ENCODE data around the gene CHST12.

The CHST12 gene

GRCh38 chr7:2482725-2483451, 79.5 kb downstream of the CHST12 start:
- Mint-ChIP-seq H3K27me3 (peaks cover 44% of the 10 kb centered on the region), H3K36me3 (ENCODE audit: low read depth) (no peaks in the 10 kb centered on the region), H3K27ac (no peak overlapping the region), H3K4me1 (ENCODE audit: low read depth) (peaks cover 9% of the 10 kb centered on the region), H3K4me3 (no peak overlapping the region), H3K9me3 (peaks cover 11% of the 10 kb centered on the region)
- intact Hi-C loops (cut with micrococcal nuclease), result no loop called here

- H3K9me3 Mint-ChIP-seq, result peaks cover 11% of the 10 kb centered on the region
- intact Hi-C loops (cut with micrococcal nuclease), result no loop called here
- peaks cover 2% of the 10 kb centered on the region for H3K4me1 Mint-ChIP-seq (ENCODE audit: low read depth)
- no peaks in the 10 kb centered on the region for H3K36me3 Mint-ChIP-seq (ENCODE audit: low read depth)
- H3K27ac Mint-ChIP-seq, result no peak overlapping the region
- H3K27me3 Mint-ChIP-seq, result peaks cover 46% of the 10 kb centered on the region
- H3K4me3 Mint-ChIP-seq, result no peak overlapping the region
These were observed 80.1 kb downstream of the CHST12 start for GRCh38 chr7:2483494-2483893.

- Mint-ChIP-seq H3K36me3 (ENCODE audit: low read depth) (no peaks in the 10 kb centered on the region), H3K27ac (no peak overlapping the region), H3K4me3 (no peak overlapping the region), H3K4me1 (ENCODE audit: low read depth) (peaks cover 6% of the 10 kb centered on the region), H3K27me3 (peaks cover 45% of the 10 kb centered on the region), H3K9me3 (peaks cover 11% of the 10 kb centered on the region)
- intact Hi-C loops (cut with micrococcal nuclease), result no loop called here
These were observed 81.5 kb downstream of the CHST12 start for GRCh38 chr7:2484868-2485267.

- intact Hi-C loops (cut with micrococcal nuclease), result no loop called here
- peaks cover 6% of the 10 kb centered on the region for H3K4me1 Mint-ChIP-seq (ENCODE audit: low read depth)
These were observed 84.3 kb downstream of the CHST12 start for GRCh38 chr7:2487586-2488271.

GRCh38 chr7:2488272-2488645, 84.8 kb downstream of the CHST12 start:
- intact Hi-C loops (cut with micrococcal nuclease), result no loop called here
- H3K27ac Mint-ChIP-seq, result no peak overlapping the region

More at GRCh38 chr7:2487586-2488271, 84.3 kb downstream of the CHST12 start:
- Mint-ChIP-seq H3K4me3 (no peak overlapping the region), H3K27me3 (peaks cover 42% of the 10 kb centered on the region), H3K27ac (no peak overlapping the region), H3K9me3 (peaks cover 22% of the 10 kb centered on the region), H3K36me3 (ENCODE audit: low read depth) (no peaks in the 10 kb centered on the region)

GRCh38 chr7:2488681-2489080, 85.3 kb downstream of the CHST12 start:
- H3K4me1 Mint-ChIP-seq (ENCODE audit: low read depth), result peaks cover 6% of the 10 kb centered on the region
- peaks cover 47% of the 10 kb centered on the region for H3K27me3 Mint-ChIP-seq
- no peak overlapping the region for H3K27ac Mint-ChIP-seq
- H3K4me3 Mint-ChIP-seq, result no peak overlapping the region
- H3K36me3 Mint-ChIP-seq (ENCODE audit: low read depth), result no peaks in the 10 kb centered on the region
- intact Hi-C loops (cut with micrococcal nuclease), result no loop called here
- peaks cover 14% of the 10 kb centered on the region for H3K9me3 Mint-ChIP-seq

More at GRCh38 chr7:2488272-2488645, 84.8 kb downstream of the CHST12 start:
- Mint-ChIP-seq H3K27me3 (peaks cover 43% of the 10 kb centered on the region), H3K4me3 (no peak overlapping the region), H3K4me1 (ENCODE audit: low read depth) (peaks cover 6% of the 10 kb centered on the region), H3K9me3 (peaks cover 16% of the 10 kb centered on the region), H3K36me3 (ENCODE audit: low read depth) (no peaks in the 10 kb centered on the region)

- no peaks in the 10 kb centered on the region for H3K36me3 Mint-ChIP-seq (ENCODE audit: low read depth)
- peaks cover 56% of the 10 kb centered on the region for H3K27me3 Mint-ChIP-seq
- no peak overlapping the region for H3K4me3 Mint-ChIP-seq
- intact Hi-C loops (cut with micrococcal nuclease), result no loop called here
- no peak overlapping the region for H3K27ac Mint-ChIP-seq
- peaks cover 11% of the 10 kb centered on the region for H3K4me1 Mint-ChIP-seq (ENCODE audit: low read depth)
- peaks cover 14% of the 10 kb centered on the region for H3K9me3 Mint-ChIP-seq
These were observed 86.8 kb downstream of the CHST12 start for GRCh38 chr7:2490181-2490651.

- H3K27ac Mint-ChIP-seq, result no peak overlapping the region
- H3K27me3 Mint-ChIP-seq, result peaks cover 67% of the 10 kb centered on the region
- H3K9me3 Mint-ChIP-seq, result peaks cover 14% of the 10 kb centered on the region
- intact Hi-C loops (cut with micrococcal nuclease), result no loop called here
- no peak overlapping the region for H3K4me3 Mint-ChIP-seq
- H3K4me1 Mint-ChIP-seq (ENCODE audit: low read depth), result peaks cover 11% of the 10 kb centered on the region
- no peaks in the 10 kb centered on the region for H3K36me3 Mint-ChIP-seq (ENCODE audit: low read depth)
These were observed 88.6 kb downstream of the CHST12 start for GRCh38 chr7:2492038-2492437.

- Mint-ChIP-seq H3K4me3 (no peak overlapping the region), H3K36me3 (ENCODE audit: low read depth) (no peaks in the 10 kb centered on the region), H3K9me3 (peaks cover 14% of the 10 kb centered on the region), H3K27ac (no peak overlapping the region), H3K27me3 (peaks cover 72% of the 10 kb centered on the region), H3K4me1 (ENCODE audit: low read depth) (peaks cover 20% of the 10 kb centered on the region)
- intact Hi-C loops (cut with micrococcal nuclease), result no loop called here
These were observed 90.1 kb downstream of the CHST12 start for GRCh38 chr7:2493205-2494164.

- Mint-ChIP-seq H3K4me3 (no peak overlapping the region), H3K4me1 (ENCODE audit: low read depth) (peaks cover 14% of the 10 kb centered on the region), H3K9me3 (peaks cover 14% of the 10 kb centered on the region), H3K27ac (no peak overlapping the region), H3K36me3 (ENCODE audit: low read depth) (no peaks in the 10 kb centered on the region), H3K27me3 (peaks cover 71% of the 10 kb centered on the region)
- intact Hi-C loops (cut with micrococcal nuclease), result no loop called here
These were observed 91.0 kb downstream of the CHST12 start for GRCh38 chr7:2494191-2495130.

- H3K4me3 Mint-ChIP-seq, result no peak overlapping the region
- intact Hi-C loops (cut with micrococcal nuclease), result no loop called here
- H3K4me1 Mint-ChIP-seq (ENCODE audit: low read depth), result peaks cover 14% of the 10 kb centered on the region
- H3K36me3 Mint-ChIP-seq (ENCODE audit: low read depth), result no peaks in the 10 kb centered on the region
- peaks cover 68% of the 10 kb centered on the region for H3K27me3 Mint-ChIP-seq
- H3K27ac Mint-ChIP-seq, result no peak overlapping the region
- H3K9me3 Mint-ChIP-seq, result peaks cover 14% of the 10 kb centered on the region
These were observed 92.2 kb downstream of the CHST12 start for GRCh38 chr7:2495418-2496299.

- peaks cover 14% of the 10 kb centered on the region for H3K4me1 Mint-ChIP-seq (ENCODE audit: low read depth)
- intact Hi-C loops (cut with micrococcal nuclease), result no loop called here
- H3K9me3 Mint-ChIP-seq, result peaks cover 11% of the 10 kb centered on the region
- no peaks in the 10 kb centered on the region for H3K36me3 Mint-ChIP-seq (ENCODE audit: low read depth)
- H3K4me3 Mint-ChIP-seq, result no peak overlapping the region
- H3K27me3 Mint-ChIP-seq, result peaks cover 71% of the 10 kb centered on the region
- no peak overlapping the region for H3K27ac Mint-ChIP-seq
These were observed 93.0 kb downstream of the CHST12 start for GRCh38 chr7:2496375-2496774.

Data from dendritic cell treated with granulocyte-macrophage colony-stimulating factor and Interleukin-4, amounts not matched to agents 40 ng/mL and 50 ng/mL, for 4 days (primary cell).